Measurements from ENCODE around the gene NT5M.

NT5M gene

GRCh38 chr17:17303847-17304490, 796 bp downstream of the NT5M start:
- no peak for DNase-seq

- no peak for DNase-seq
Observed at GRCh38 chr17:17304521-17304985, 1.4 kb downstream of the NT5M start.

- DNase-seq, result no peak
Observed at GRCh38 chr17:17305281-17305801, 2.2 kb downstream of the NT5M start.

- no peak for DNase-seq
Observed at GRCh38 chr17:17309356-17309755, 6.2 kb downstream of the NT5M start.

GRCh38 chr17:17313350-17313991, 10.3 kb downstream of the NT5M start:
- DNase-seq, result no peak

- no peak for DNase-seq
Observed at GRCh38 chr17:17314501-17315071, 11.4 kb downstream of the NT5M start.

GRCh38 chr17:17315142-17315821, 12.1 kb downstream of the NT5M start:
- no peak for DNase-seq

- DNase-seq, result no peak
Observed at GRCh38 chr17:17320188-17320910, 17.2 kb downstream of the NT5M start.

- no peak for DNase-seq
Observed at GRCh38 chr17:17320911-17321220, 17.7 kb downstream of the NT5M start.

GRCh38 chr17:17321356-17322025, 18.3 kb downstream of the NT5M start:
- no peak for DNase-seq

GRCh38 chr17:17322516-17323510, 19.6 kb downstream of the NT5M start:
- DNase-seq, result no peak

- no peak for DNase-seq
Observed at GRCh38 chr17:17324616-17325015, 21.4 kb downstream of the NT5M start.

GRCh38 chr17:17325228-17325627, 22.1 kb downstream of the NT5M start:
- DNase-seq, result no peak

GRCh38 chr17:17325816-17326215, 22.6 kb downstream of the NT5M start:
- DNase-seq, result no peak

GRCh38 chr17:17326275-17326875, 23.2 kb downstream of the NT5M start:
- no peak for DNase-seq

GRCh38 chr17:17328251-17328650, 25.1 kb downstream of the NT5M start:
- DNase-seq, result no peak

- DNase-seq, result no peak
Observed at GRCh38 chr17:17341452-17341851, 38.3 kb downstream of the NT5M start.

- no peak for DNase-seq
Observed at GRCh38 chr17:17342242-17342945, 39.2 kb downstream of the NT5M start.

- DNase-seq, result no peak
Observed at GRCh38 chr17:17343160-17343735, 40.1 kb downstream of the NT5M start.
